Esophagus squamous epithelium (tissue), 4 donors: ENCODE data around the gene TSHZ2.

Experiments
- CTCF ChIP-seq, 6 experiments: fragments of 450-650 bp in 4 of 6; fragments of 200-600 bp in 2 of 6; sonication (generic) in 2 of 6; IDR thresholded peaks; one replicate each; pipeline ENCODE4 v1.5.1; 2016 to 2019; ENCODE audit warnings: antibody characterized with exemption in 6 of 6, mild to moderate bottlenecking in 4 of 6, moderate library complexity in 4 of 6
- POLR2A ChIP-seq, 4 donors: fragments of 450-650 bp; IDR thresholded peaks; one replicate each; pipeline ENCODE4 v1.6.1; 2017; ENCODE audit warnings: antibody characterized with exemption in 4 of 4, mild to moderate bottlenecking in 4 of 4, moderate library complexity in 3 of 4

GRCh38 chr20:53331151-53331973 is 359.2 kb downstream of the TSHZ2 start:
- TF ChIP-seq POLR2A (IDR thresholded peaks at IDR 0.05) (no peak), CTCF (IDR thresholded peaks at IDR 0.05) (no peak)
